A549 (cell line): ENCODE data around the gene SETX. TPM values are rescaled to one million over a fixed set of nuclear protein-coding genes. Genes with fewer than 3 reads are reported as not detected.
"Not testable (repeated sequence)": the region's sequence is repeated elsewhere in the genome, so short reads cannot be mapped to it uniquely, and the experiment has no call there.

Experiments used
- ATAC-seq, 2 experiments: fragments of 200-7000 bp in 1 of 2; fragments of >200 bp in 1 of 2; cut with Nextera tagmentation in 1 of 2; cut with Tn5 transposase in 1 of 2; 3 replicates each; pipeline versions ENCODE4 v1.8.0 to v1.9.1; 2018 to 2020; ENCODE audit warnings: mild to moderate bottlenecking in 1 of 2, moderate library complexity in 1 of 2
- CTCF ChIA-PET: fragments of 300-600 bp; sonication (Branson Sonifier 250); formaldehyde crosslinking; extraction: SDS; loops from one replicate; lab custom pipeline; 2021; ENCODE audit warnings: antibody characterized with exemption, inconsistent platforms; lab: Yijun Ruan, JAX
- POLR2A ChIA-PET: fragments of 350-600 bp; formaldehyde crosslinking; extraction: SDS; loops from one replicate; lab custom pipeline; 2021; ENCODE audit warnings: antibody characterized with exemption, inconsistent platforms; lab: Yijun Ruan, JAX
- DNase-seq, 2 experiments: peaks; one replicate each; pipeline versions ENCODE4 v3.0.0 to v3.0.0-alpha.2; 2011 to 2016; ENCODE audit warnings: low read depth in 1 of 2, low spot score in 1 of 2
- FAIRE-seq: peaks from 2 replicates; lab custom pipeline; 2011; peaks lifted over from hg19 to GRCh38; lab: Jason Lieb, UNC
- H3K27ac ChIP-seq, 2 experiments: fragments of >200 bp; sonication (Bioruptor Twin); formaldehyde crosslinking; 3 replicates each; pipeline ENCODE4 v1.5.1; 2016 to 2017
- H3K4me1 ChIP-seq: fragments of >200 bp; sonication (Bioruptor Twin); formaldehyde crosslinking; 3 replicates; pipeline ENCODE4 v1.6.1; 2016
- H3K4me2 ChIP-seq: fragments of >200 bp; sonication (Bioruptor Twin); formaldehyde crosslinking; 3 replicates; pipeline ENCODE4 v1.6.1; 2016
- H3K4me3 ChIP-seq: fragments of >200 bp; sonication (Bioruptor Twin); formaldehyde crosslinking; 3 replicates; pipeline ENCODE4 v1.5.1; 2016
- H3K9me3 ChIP-seq: fragments of >200 bp; sonication (Bioruptor Twin); formaldehyde crosslinking; 3 replicates; pipeline ENCODE4 v1.6.1; 2016
- ATOH8 ChIP-seq: fragments of 250-450 bp; sonication (Bioruptor Pico); IDR thresholded peaks from 2 replicates; pipeline ENCODE4 v1.5.0; 2020; ENCODE audit warnings: low read depth, mild to moderate bottlenecking, moderate library complexity
- CBX2 ChIP-seq: fragments of 200-600 bp; sonication (generic); IDR thresholded peaks from 2 replicates; pipeline ENCODE4 v1.6.1; 2016; ENCODE audit warnings: low read depth, mild to moderate bottlenecking, borderline replicate concordance
- CEBPB ChIP-seq, 2 experiments: fragments of >200 bp in 1 of 2; sonication (Bioruptor Twin) in 1 of 2; formaldehyde crosslinking in 1 of 2; IDR thresholded peaks; 2 replicates each; pipeline ENCODE4 v1.6.1; 2012 to 2016
- E2F6 ChIP-seq: IDR thresholded peaks from 2 replicates; pipeline ENCODE4 v1.6.1; 2012; ENCODE audit warnings: low read depth, borderline replicate concordance
- FOSL2 ChIP-seq, 2 experiments: fragments of 450-650 bp in 1 of 2; fragments of >200 bp in 1 of 2; sonication (Bioruptor Twin) in 1 of 2; formaldehyde crosslinking; IDR thresholded peaks; 2 replicates each; pipeline versions ENCODE4 v1.5.0 to v1.6.1; 2016 to 2020; ENCODE audit warnings: mild to moderate bottlenecking in 1 of 2, moderate library complexity in 1 of 2
- FOXS1 ChIP-seq: fragments of 250-450 bp; sonication (Bioruptor Pico); IDR thresholded peaks from 2 replicates; pipeline ENCODE4 v1.5.0; 2020; ENCODE audit warnings: mild to moderate bottlenecking, moderate library complexity
- HES2 ChIP-seq: fragments of >200 bp; sonication (Bioruptor Twin); formaldehyde crosslinking; IDR thresholded peaks from 2 replicates; pipeline ENCODE4 v1.6.1; 2016
- HMGXB4 ChIP-seq: fragments of 250-450 bp; sonication (Bioruptor Pico); IDR thresholded peaks from 2 replicates; pipeline ENCODE4 v1.5.0; 2021; ENCODE audit warnings: mild to moderate bottlenecking, moderate library complexity, borderline replicate concordance
- HOXB5 ChIP-seq: fragments of 250-450 bp; sonication (Bioruptor Pico); IDR thresholded peaks from 2 replicates; pipeline ENCODE4 v1.5.0; 2020; ENCODE audit warnings: mild to moderate bottlenecking, moderate library complexity
- MAFK ChIP-seq: fragments of 450-650 bp; IDR thresholded peaks from 2 replicates; pipeline ENCODE4 v1.6.1; 2014; ENCODE audit not compliant: partially characterized antibody
- MAX ChIP-seq: IDR thresholded peaks from 2 replicates; pipeline ENCODE4 v1.6.1; 2012
- MAZ ChIP-seq: fragments of 150-350 bp; IDR thresholded peaks from 2 replicates; pipeline ENCODE4 v1.6.1; 2014; ENCODE audit warnings: antibody characterized with exemption, low read depth, low read length, borderline replicate concordance
- NFE2L2 ChIP-seq: fragments of 150-350 bp; conservative IDR thresholded peaks from 2 replicates; pipeline ENCODE4 v1.6.1; 2014; ENCODE audit warnings: low read length
- NPAS2 ChIP-seq: fragments of 250-450 bp; sonication (Bioruptor Pico); IDR thresholded peaks from 2 replicates; pipeline ENCODE4 v1.8.0; 2022; ENCODE audit warnings: mild to moderate bottlenecking, moderate library complexity, borderline replicate concordance
- PBX3 ChIP-seq: IDR thresholded peaks from 2 replicates; pipeline ENCODE4 v1.6.1; 2012
- PHF8 ChIP-seq: fragments of 200-600 bp; sonication (generic); IDR thresholded peaks from 2 replicates; pipeline ENCODE4 v1.6.1; 2016; ENCODE audit warnings: low read depth, mild to moderate bottlenecking, antibody characterized with exemption, moderate library complexity, borderline replicate concordance
- POLR2A ChIP-seq: IDR thresholded peaks from 2 replicates; pipeline ENCODE4 v1.6.1; 2012; ENCODE audit warnings: mild to moderate bottlenecking, low read length
- RAD21 ChIP-seq, 2 experiments: fragments of >200 bp in 1 of 2; sonication (Bioruptor Twin) in 1 of 2; formaldehyde crosslinking in 1 of 2; IDR thresholded peaks in 1 of 2; conservative IDR thresholded peaks in 1 of 2; 2 replicates in 1 of 2; 3 replicates in 1 of 2; pipeline ENCODE4 v1.6.1; 2012 to 2018; ENCODE audit warnings: inconsistent platforms in 1 of 2
- RARB ChIP-seq: fragments of 250-450 bp; sonication (Bioruptor Pico); IDR thresholded peaks from 2 replicates; pipeline ENCODE4 v1.8.0; 2021; ENCODE audit warnings: mild to moderate bottlenecking, moderate library complexity
- RFX5 ChIP-seq: fragments of 450-650 bp; IDR thresholded peaks from 2 replicates; pipeline ENCODE4 v1.7.1; 2014; ENCODE audit warnings: antibody characterized with exemption, mild to moderate bottlenecking, moderate library complexity
- SMC3 ChIP-seq: fragments of >200 bp; sonication (Bioruptor Twin); formaldehyde crosslinking; IDR thresholded peaks from 3 replicates; pipeline ENCODE4 v1.6.1; 2018; ENCODE audit warnings: inconsistent platforms
- ZNF302 ChIP-seq: fragments of 250-450 bp; sonication (Bioruptor Pico); IDR thresholded peaks from 2 replicates; pipeline ENCODE4 v1.9.0; 2021; ENCODE audit warnings: inconsistent platforms, mild to moderate bottlenecking, moderate library complexity
- WGBS: methylation state at CpG from one replicate; pipeline ENCODE4 v1.1.6; 2017; ENCODE audit errors: missing lambda C conversion rate; 5-methylcytosine and 5-hydroxymethylcytosine counted together
- polyA plus RNA-seq, 4 experiments: library from polyadenylated mRNA; depleted of rRNA in 3 of 4; stranded (reverse); fragments of >200 nt; fragmentation: RNase III in 1 of 4; extraction: RNeasy Plus Mini Kit Qiagen cat#74134 plus additional on column Dnase treatment in 1 of 4; gene quantifications; 2 replicates in 3 of 4; 3 replicates in 1 of 4; pipeline ENCODE4 v1.2.3, GENCODE V29; 2011 to 2017

SETX gene
- polyA plus RNA-seq, 2 of the 4 experiments (the other 2 are of a cell fraction) = 14.7 to 34.3 TPM

GRCh38 chr9:132381966-132382541 lies 27.3 kb upstream of the SETX start (continued):
- TF ChIP-seq ATOH8 (CRISPR knock-in tag) = no peak
- no peak for TF ChIP-seq NFE2L2

- POLR2A ChIA-PET, H3K27ac ChIP-seq, FAIRE-seq, H3K4me3 ChIP-seq, H3K4me1 ChIP-seq, ATAC-seq, CTCF ChIA-PET, H3K4me2 ChIP-seq, DNase-seq, H3K9me3 ChIP-seq: not testable (repeated sequence)
- WGBS = 93% methylated on average over 3 of the region's 3 CpGs
These were observed 23.6 kb upstream of the SETX start for GRCh38 chr9:132378416-132378815.

- DNase-seq, H3K4me1 ChIP-seq, H3K4me2 ChIP-seq, POLR2A ChIA-PET, H3K9me3 ChIP-seq, H3K4me3 ChIP-seq, H3K27ac ChIP-seq, FAIRE-seq, ATAC-seq, CTCF ChIA-PET: not testable (repeated sequence)
- 90% methylated on average over 2 of the region's 2 CpGs for WGBS
These were observed 23.0 kb upstream of the SETX start for GRCh38 chr9:132377769-132378168.

GRCh38 chr9:132372177-132373095 lies 17.6 kb upstream of the SETX start:
- POLR2A ChIA-PET = no interaction called here
- no peaks in the 10 kb centered on the region for H3K9me3 ChIP-seq
- no peak for FAIRE-seq
- TF ChIP-seq FOSL2 (IDR thresholded peaks at IDR 0.05) (no peak), FOSL2 (CRISPR knock-in tag; IDR thresholded peaks at IDR 0.05) (no peak), MAFK (no peak), RAD21 (conservative IDR thresholded peaks at IDR 0.05 in 1 of 2, IDR thresholded peaks at IDR 0.05 in 1 of 2) (no peak), MAZ (no peak), E2F6 (no peak), ZNF302 (CRISPR knock-in tag) (no peak), RARB (CRISPR knock-in tag) (no peak), HOXB5 (CRISPR knock-in tag) (no peak), HES2 (no peak), PBX3 (no peak), CBX2 (no peak), RFX5 (no peak), NPAS2 (no peak), CEBPB (IDR thresholded peaks at IDR 0.05) (no peak), HMGXB4 (CRISPR knock-in tag) (no peak), MAX (no peak), SMC3 (no peak), PHF8 (no peak), FOXS1 (no peak), POLR2A (no peak)
- TF ChIP-seq, all 56 proteins: peak for 0
- ATAC-seq (peak; percentile 62 to 64; a peak in 4 of 6 replicates), DNase-seq (peak in 1 of 2 experiments; percentile 29)
- no peak overlapping the region for H3K4me3 ChIP-seq
- WGBS = 78% methylated on average over 14 of the region's 14 CpGs
- CTCF ChIA-PET = interaction anchor here (0.5 to 1.5 kb wide), 5 partner anchors 22 to 957 kb away, joined by 3 to 4 read pairs (median 3); no protein-coding TSS in a partner anchor
- no peaks in the 10 kb centered on the region for H3K4me1 ChIP-seq
- H3K4me2 ChIP-seq = no peak overlapping the region
- no peak overlapping the region for H3K27ac ChIP-seq
